Mammary epithelial cell (primary cell): Measurements from ENCODE around the gene FBXO27.

Source experiments
- CTCF ChIP-seq, 2 donors: IDR thresholded peaks in 1 of 2; conservative IDR thresholded peaks in 1 of 2; 2 replicates each; pipeline ENCODE4 v1.5.1; 2011 to 2012; ENCODE audit warnings: inconsistent platforms in 2 of 2, low read length in 2 of 2, mild to moderate bottlenecking in 2 of 2, control low read depth in 1 of 2, low read depth in 1 of 2; ENCODE audit not compliant: insufficient read depth in 1 of 2; ENCODE audit errors: extremely low read depth in 1 of 2
- EZH2 ChIP-seq: IDR thresholded peaks from 2 replicates; pipeline ENCODE4 v1.6.1; 2012; ENCODE audit warnings: low read length, inconsistent platforms, borderline replicate concordance

GRCh38 chr19:39052243-39052746 lies 19.9 kb upstream of the FBXO27 start:
- TF ChIP-seq EZH2 (no peak), CTCF (conservative IDR thresholded peaks at IDR 0.05 in 1 of 2, IDR thresholded peaks at IDR 0.05 in 1 of 2; ENCODE audit: extremely low read depth in 1 of 2, insufficient read depth in 1 of 2, low read depth in 1 of 2, low read length in 2 of 2) (peak; percentile 79 to 86)
